GM21423 (cell line): ENCODE results near the gene AKAP12.
"Not testable (repeated sequence)": the region's sequence is repeated elsewhere in the genome, so short reads cannot be mapped to it uniquely, and the experiment has no call there.

Experiments used
- ATAC-seq: cut with Tn5 transposase; IDR thresholded peaks from one replicate; pipeline ENCODE4 v1.9.1; 2021; ENCODE audit warnings: mild to moderate bottlenecking, moderate library complexity; ENCODE audit not compliant: unreplicated experiment

AKAP12 gene

GRCh38 chr6:151377095-151377494 is 137.3 kb downstream of the AKAP12 start:
- no peak for ATAC-seq

GRCh38 chr6:151379933-151380847 is 140.4 kb downstream of the AKAP12 start:
- ATAC-seq: peak; percentile 67

- ATAC-seq: no peak
Measured at GRCh38 chr6:151380848-151381205, 141.1 kb downstream of the AKAP12 start.

- ATAC-seq: no peak
Measured at GRCh38 chr6:151381722-151382121, 142.0 kb downstream of the AKAP12 start.

GRCh38 chr6:151382631-151383030 is 142.9 kb downstream of the AKAP12 start:
- not testable (repeated sequence) for ATAC-seq

GRCh38 chr6:151384151-151384550 is 144.4 kb downstream of the AKAP12 start:
- ATAC-seq: no peak

- ATAC-seq: no peak
Measured at GRCh38 chr6:151385177-151385576, 145.4 kb downstream of the AKAP12 start.

- ATAC-seq: no peak
Measured at GRCh38 chr6:151387175-151387970, 147.6 kb downstream of the AKAP12 start.

GRCh38 chr6:151388236-151388635 is 148.5 kb downstream of the AKAP12 start:
- no peak for ATAC-seq

GRCh38 chr6:151388997-151389617 is 149.3 kb downstream of the AKAP12 start:
- no peak for ATAC-seq

- peak; percentile 62 for ATAC-seq
Measured at GRCh38 chr6:151389618-151390275, 150.0 kb downstream of the AKAP12 start.

- ATAC-seq: peak; percentile 75
Measured at GRCh38 chr6:151390276-151390850, 150.6 kb downstream of the AKAP12 start.

- peak; percentile 8 for ATAC-seq
Measured at GRCh38 chr6:151390851-151391470, 151.2 kb downstream of the AKAP12 start.

GRCh38 chr6:151391471-151392413 is 152.0 kb downstream of the AKAP12 start, which contains the start of gene ZBTB2:
Gene ZBTB2 (minus strand): TSS chr6:151391559. CDS start chr6:151373637, 17,922 bp downstream.
- ATAC-seq: peak; percentile 12

GRCh38 chr6:151392427-151392826 is 152.7 kb downstream of the AKAP12 start:
- no peak for ATAC-seq

- ATAC-seq: no peak
Measured at GRCh38 chr6:151393410-151393809, 153.6 kb downstream of the AKAP12 start.

- ATAC-seq: no peak
Measured at GRCh38 chr6:151399679-151400078, 159.9 kb downstream of the AKAP12 start.

GRCh38 chr6:151400473-151400872 is 160.7 kb downstream of the AKAP12 start:
- no peak for ATAC-seq

- no peak for ATAC-seq
Measured at GRCh38 chr6:151402228-151402627, 162.5 kb downstream of the AKAP12 start.
